ENCODE data around the gene CNNM4. TPM values are rescaled to one million over a fixed set of nuclear protein-coding genes. Genes with fewer than 3 reads are reported as not detected.

The CNNM4 gene
- total RNA-seq, 1 experiment from 2014 or later = 14.0 TPM

DNA sequence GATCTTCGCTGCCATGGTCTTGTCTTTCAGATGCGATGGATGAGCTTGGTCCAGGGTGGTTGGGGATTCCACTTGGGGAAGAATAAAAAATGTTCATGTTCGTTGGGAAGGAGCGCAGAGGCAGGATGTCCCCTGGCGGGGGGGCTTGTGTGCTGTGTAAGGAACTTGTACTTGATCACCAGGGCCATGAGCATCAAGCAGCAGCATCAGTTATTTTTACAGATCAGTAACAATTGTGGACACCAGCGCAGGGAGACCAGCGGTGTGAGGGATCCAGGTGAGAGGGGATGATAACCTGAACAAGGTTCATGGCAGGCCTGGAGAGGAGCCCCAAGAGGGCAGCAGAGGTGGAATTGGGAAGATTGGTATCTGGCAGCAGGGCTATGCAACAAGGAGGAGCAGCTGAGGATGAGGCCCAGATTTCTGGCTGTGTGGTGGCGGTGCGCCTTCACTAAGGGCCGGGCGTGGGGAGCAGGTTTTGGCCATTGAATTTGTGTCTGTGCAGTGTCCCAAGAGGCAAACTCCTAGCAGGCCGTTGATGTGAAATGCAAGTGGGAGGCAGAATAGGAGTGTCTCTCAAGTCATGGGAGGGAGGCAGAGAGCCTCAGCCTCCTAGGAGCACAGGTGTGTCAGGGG, 59.3 kb downstream of the CNNM4 start:
- TF ChIP-seq ESRRA (CRISPR knock-in tag; IDR thresholded peaks at IDR 0.05; ENCODE audit: borderline replicate concordance) (no peak), TEAD1 (CRISPR knock-in tag; IDR thresholded peaks at IDR 0.05) (no peak)
- Mint-ChIP-seq H3K4me1 (peaks cover 46% of the 10 kb centered on the region), H3K27ac (peak overlapping the region; percentile 48; the same call in 1 of the 2 replicates), H3K36me3 (peaks cover 27% of the 10 kb centered on the region), H3K27me3 (ENCODE audit: low read depth) (0 out of 2 replicates have a peak, but pooled peaks cover 2% of the 10 kb centered on the region), H3K4me3 (peak overlapping the region; percentile 7; the same call in 1 of the 2 replicates), H3K9me3 (no peaks in the 10 kb centered on the region)
- POLR2A ChIA-PET = interaction anchor here (0.6 kb wide), 1 partner anchor 9 kb away, joined by 4 read pairs; no protein-coding TSS in a partner anchor
- DNase-seq (ENCODE audit: low spot score) (no peak), ATAC-seq (no peak)
- CTCF ChIA-PET = interaction anchor here (1.0 to 4.1 kb wide), 6 partner anchors 8 to 266 kb away, joined by 3 to 12 read pairs (median 8); partner anchors contain the start of gene ANKRD39

- no peak for DNase-seq (ENCODE audit: low spot score)
- no peaks in the 10 kb centered on the region for H3K9me3 Mint-ChIP-seq
- H3K36me3 Mint-ChIP-seq = peaks cover 37% of the 10 kb centered on the region
- TF ChIP-seq NR2C2 (CRISPR knock-in tag; IDR thresholded peaks at IDR 0.05) = no peak
- TF ChIP-seq FOXJ3 (CRISPR knock-in tag; IDR thresholded peaks at IDR 0.05; ENCODE audit: borderline replicate concordance) = no peak
- TF ChIP-seq ZNF416 (CRISPR knock-in tag; IDR thresholded peaks at IDR 0.05) = no peak
- TF ChIP-seq TEAD1 (CRISPR knock-in tag; IDR thresholded peaks at IDR 0.05) = no peak
- TF ChIP-seq CBFB (CRISPR knock-in tag; IDR thresholded peaks at IDR 0.05; ENCODE audit: low read depth) = no peak
- no peak for TF ChIP-seq MAX (CRISPR knock-in tag; IDR thresholded peaks at IDR 0.05)
- no peak for TF ChIP-seq ZBTB21 (CRISPR knock-in tag; IDR thresholded peaks at IDR 0.05; ENCODE audit: borderline replicate concordance)
- TF ChIP-seq MXD4 (CRISPR knock-in tag; IDR thresholded peaks at IDR 0.05; ENCODE audit: borderline replicate concordance) = no peak
- TF ChIP-seq ZMAT4 (CRISPR knock-in tag; IDR thresholded peaks at IDR 0.05) = no peak
- TF ChIP-seq ESRRA (CRISPR knock-in tag; IDR thresholded peaks at IDR 0.05; ENCODE audit: borderline replicate concordance) = no peak
- TF ChIP-seq, protein P1, sequence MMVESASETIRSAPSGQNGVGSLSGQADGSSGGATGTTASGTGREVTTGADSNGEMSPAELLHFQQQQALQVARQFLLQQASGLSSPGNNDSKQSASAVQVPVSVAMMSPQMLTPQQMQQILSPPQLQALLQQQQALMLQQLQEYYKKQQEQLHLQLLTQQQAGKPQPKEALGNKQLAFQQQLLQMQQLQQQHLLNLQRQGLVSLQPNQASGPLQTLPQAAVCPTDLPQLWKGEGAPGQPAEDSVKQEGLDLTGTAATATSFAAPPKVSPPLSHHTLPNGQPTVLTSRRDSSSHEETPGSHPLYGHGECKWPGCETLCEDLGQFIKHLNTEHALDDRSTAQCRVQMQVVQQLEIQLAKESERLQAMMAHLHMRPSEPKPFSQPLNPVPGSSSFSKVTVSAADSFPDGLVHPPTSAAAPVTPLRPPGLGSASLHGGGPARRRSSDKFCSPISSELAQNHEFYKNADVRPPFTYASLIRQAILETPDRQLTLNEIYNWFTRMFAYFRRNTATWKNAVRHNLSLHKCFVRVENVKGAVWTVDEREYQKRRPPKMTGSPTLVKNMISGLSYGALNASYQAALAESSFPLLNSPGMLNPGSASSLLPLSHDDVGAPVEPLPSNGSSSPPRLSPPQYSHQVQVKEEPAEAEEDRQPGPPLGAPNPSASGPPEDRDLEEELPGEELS (CRISPR knock-in tag; IDR thresholded peaks at IDR 0.05) = no peak
- no peak for TF ChIP-seq NFE2L1 (CRISPR knock-in tag; IDR thresholded peaks at IDR 0.05)
- TF ChIP-seq, protein P2, sequence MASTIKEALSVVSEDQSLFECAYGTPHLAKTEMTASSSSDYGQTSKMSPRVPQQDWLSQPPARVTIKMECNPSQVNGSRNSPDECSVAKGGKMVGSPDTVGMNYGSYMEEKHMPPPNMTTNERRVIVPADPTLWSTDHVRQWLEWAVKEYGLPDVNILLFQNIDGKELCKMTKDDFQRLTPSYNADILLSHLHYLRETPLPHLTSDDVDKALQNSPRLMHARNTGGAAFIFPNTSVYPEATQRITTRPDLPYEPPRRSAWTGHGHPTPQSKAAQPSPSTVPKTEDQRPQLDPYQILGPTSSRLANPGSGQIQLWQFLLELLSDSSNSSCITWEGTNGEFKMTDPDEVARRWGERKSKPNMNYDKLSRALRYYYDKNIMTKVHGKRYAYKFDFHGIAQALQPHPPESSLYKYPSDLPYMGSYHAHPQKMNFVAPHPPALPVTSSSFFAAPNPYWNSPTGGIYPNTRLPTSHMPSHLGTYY (CRISPR knock-in tag; IDR thresholded peaks at IDR 0.05) = no peak
- TF ChIP-seq GABPB1 (CRISPR knock-in tag; IDR thresholded peaks at IDR 0.05) = no peak
- TF ChIP-seq E2F4 (CRISPR knock-in tag; IDR thresholded peaks at IDR 0.05; ENCODE audit: borderline replicate concordance, low read depth) = no peak
- no peak for TF ChIP-seq MLX (CRISPR knock-in tag; IDR thresholded peaks at IDR 0.05)
- TF ChIP-seq SOX15 (CRISPR knock-in tag; IDR thresholded peaks at IDR 0.05) = no peak
- no peak for TF ChIP-seq ELF4 (CRISPR knock-in tag; IDR thresholded peaks at IDR 0.05; ENCODE audit: low read depth)
- ChIA-PET CTCF (interaction anchor here (1.6 to 4.1 kb wide), 3 partner anchors 12 to 267 kb away, joined by 8 to 12 read pairs (median 9); no protein-coding TSS in a partner anchor), POLR2A (no interaction called here)
- 0 out of 2 replicates have a peak, but pooled peaks cover 2% of the 10 kb centered on the region for H3K27me3 Mint-ChIP-seq (ENCODE audit: low read depth)
- peaks cover 41% of the 10 kb centered on the region for H3K4me1 Mint-ChIP-seq
- H3K4me3 Mint-ChIP-seq = no peak overlapping the region
- H3K27ac Mint-ChIP-seq = peak overlapping the region; percentile 60; the same call in 1 of the 2 replicates
- no peak for ATAC-seq
Measured at GRCh38 chr2:96821113-96821675, 60.5 kb downstream of the CNNM4 start.

Measured in WTC11 (cell line).